Stimulated activated CD8-positive, alpha-beta memory T cell treated with anti-CD3 and anti-CD28 coated beads, Interleukin-4, amount 100 ng/mL, for 4 hours (primary cell): ENCODE measurements around the gene LY86.

Experiments
- DNase-seq, 2 donors: peaks; one replicate each; pipeline ENCODE4 v3.0.0-alpha.2; 2020; ENCODE audit warnings: low read depth in 2 of 2, low spot score in 1 of 2

Gene LY86

GRCh38 chr6:6681075-6681849, 92.7 kb downstream of the LY86 start:
- no peak for DNase-seq

- no peak for DNase-seq
Measured at GRCh38 chr6:6682225-6682624, 93.7 kb downstream of the LY86 start.

DNA sequence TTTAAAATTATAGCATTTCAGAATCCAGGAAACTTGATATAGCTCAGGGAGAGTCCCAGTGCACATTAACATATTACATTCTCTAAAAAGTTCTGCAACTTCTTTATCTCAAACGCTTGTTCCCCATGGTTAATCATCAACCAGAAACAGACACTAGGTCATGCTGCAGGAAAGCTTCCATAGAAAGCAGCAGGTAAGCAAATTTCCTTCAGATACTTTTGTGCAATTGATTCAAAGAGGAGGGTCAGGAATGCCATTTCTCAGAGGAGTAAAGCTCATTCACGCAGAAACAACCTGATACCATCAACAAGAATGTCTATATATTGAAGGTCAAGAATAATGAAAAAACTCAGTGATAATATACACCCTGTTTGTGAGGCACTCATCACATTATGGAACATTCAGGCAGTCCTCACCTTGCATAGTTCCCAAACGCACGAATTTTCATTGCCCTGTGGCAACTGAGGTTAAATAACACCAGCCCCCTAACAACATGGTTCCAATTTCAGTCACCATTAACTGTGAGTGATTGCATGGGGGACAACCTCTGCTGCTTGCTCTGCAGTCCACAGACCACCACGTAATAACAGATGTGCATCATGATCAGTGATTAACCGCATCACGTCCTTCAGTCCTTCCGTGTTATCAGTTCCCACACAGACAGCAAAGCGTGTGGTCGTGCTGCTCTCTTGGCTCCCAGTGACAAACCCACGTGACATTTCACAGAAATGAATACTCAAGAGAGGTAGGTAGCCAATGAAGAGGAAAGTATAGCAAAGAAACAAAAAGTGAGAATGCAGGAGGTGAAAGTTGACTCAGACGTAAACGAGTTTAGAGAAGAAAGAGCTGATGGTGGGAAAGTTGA, 95.7 kb downstream of the LY86 start:
- DNase-seq = no peak

GRCh38 chr6:6685249-6686040, 96.9 kb downstream of the LY86 start:
- no peak for DNase-seq

GRCh38 chr6:6686176-6686575, 97.7 kb downstream of the LY86 start:
- no peak for DNase-seq

DNA sequence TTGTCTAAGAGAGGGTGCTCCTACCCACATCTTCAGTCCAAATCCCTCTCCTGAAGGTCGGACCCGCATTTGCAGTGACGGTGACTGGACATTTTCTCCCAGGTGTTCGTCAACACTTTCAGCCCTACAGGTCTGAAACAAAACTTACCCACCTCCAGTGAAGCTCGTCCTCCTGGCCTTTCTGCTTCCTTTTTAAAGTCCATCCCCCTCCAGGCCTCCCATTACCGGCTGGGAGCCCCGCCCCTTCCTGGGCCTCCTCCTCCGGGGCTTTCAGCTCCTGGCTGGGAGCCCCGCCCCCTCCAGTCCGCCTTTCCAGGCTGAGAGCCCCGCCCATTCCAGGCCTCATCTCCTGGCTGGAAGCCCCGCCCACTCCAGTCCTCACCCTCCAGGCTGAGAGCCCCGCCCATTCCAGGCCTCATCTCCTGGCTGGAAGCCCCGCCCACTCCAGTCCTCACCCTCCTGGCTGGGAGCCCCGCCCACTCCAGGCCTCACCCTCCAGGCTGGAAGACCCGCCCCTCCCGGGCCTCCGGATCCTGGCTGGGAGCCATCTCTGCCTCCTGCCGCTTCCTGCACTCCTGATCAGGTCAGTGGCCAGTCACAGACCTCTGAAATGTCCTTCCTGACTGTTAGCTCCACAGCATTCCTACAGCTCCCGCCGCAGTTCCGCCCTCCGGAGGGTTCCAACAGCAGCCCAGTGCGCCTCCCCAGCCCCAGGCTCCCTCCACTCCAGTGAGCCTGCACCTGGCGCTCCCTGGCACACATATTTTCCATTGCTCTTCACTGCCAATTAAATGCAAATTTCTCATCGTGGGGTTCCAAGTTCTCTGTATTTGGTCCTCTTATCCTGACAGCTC, 98.5 kb downstream of the LY86 start:
- no peak for DNase-seq

DNA sequence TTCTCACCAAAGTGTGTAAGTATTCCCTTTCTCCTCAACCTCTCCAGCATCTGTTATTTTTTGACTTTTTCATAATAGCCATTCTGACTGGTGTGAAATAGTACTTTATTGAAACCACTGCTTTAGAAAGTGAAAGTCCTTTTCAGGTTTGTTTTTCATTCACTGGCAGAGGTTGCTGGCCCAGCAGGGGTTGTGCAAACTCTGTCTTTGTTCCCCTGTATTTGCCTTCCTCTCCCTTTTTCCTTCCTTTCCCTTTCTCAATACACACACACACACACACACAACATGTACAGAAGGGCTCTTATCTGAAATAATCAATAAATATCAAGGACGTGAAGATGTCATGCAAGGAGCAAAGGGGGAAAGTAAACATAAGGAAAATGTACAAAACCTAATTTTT, 99.8 kb downstream of the LY86 start:
- DNase-seq = no peak

GRCh38 chr6:6688951-6689350, 100.4 kb downstream of the LY86 start:
- no peak for DNase-seq

GRCh38 chr6:6689400-6690143, 101.1 kb downstream of the LY86 start:
- no peak for DNase-seq

GRCh38 chr6:6690144-6690483, 101.6 kb downstream of the LY86 start:
- DNase-seq = no peak

DNA sequence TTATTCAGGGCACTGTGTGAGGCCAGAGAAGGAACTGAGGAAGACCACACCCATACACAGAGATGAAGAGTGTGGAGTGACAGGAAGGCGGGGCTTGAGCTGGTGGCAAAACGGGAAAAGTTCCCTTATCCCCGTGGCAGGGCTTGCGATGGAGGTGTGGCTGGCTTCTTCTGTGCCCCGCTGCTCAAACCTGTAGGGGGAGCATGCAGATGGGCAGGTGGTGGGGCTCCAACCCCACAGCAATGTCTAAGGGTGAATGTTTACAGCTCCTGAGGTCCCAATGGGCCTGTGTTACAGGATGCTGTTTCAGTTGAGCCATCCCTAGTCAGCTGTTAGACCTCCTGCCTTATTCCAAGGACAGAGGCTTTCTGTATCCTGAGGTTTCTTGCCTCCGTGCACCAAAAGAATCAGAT, 105.9 kb downstream of the LY86 start:
- DNase-seq = no peak

DNA sequence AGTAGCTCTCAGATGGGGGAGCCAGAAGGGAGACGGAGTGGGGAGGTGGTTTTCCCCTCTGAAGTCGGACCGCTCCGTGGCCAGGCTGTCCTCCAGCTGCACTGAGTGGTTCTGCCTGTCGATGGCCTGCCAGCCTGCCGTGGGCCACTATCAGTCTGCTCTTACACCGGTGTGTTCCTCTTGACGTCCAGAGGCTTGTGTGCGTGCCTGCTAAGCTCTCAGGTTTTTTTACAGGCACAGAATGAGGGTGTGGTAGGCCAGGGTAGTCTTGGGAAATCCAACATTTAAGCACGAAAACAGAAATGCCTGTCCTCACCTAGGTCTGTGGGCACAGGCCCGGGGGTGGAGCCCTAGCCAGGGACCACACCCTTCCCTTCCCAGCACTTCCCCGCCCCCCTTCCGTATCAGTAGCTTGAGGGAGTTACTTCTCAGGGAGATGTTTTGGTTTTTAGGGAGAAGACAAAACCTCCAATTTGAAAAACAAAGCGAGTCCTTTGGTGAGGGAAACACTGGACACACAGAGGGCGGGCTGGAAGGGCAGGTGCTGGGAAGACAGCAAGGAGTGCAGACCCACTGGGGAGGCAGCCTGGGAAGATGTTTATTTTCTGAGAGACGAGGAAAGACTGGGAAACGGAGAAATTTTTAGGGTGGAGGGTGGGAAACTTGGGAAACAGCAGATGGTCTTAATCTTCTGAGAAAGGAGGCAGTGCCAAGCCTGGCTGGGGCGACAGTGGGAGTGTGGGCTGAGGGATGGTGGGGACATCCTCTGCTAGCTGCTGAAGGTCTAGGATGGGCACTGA, 106.5 kb downstream of the LY86 start:
- DNase-seq = no peak

GRCh38 chr6:6695625-6696276, 107.2 kb downstream of the LY86 start:
- DNase-seq = no peak

GRCh38 chr6:6696867-6697531, 108.5 kb downstream of the LY86 start:
- DNase-seq = no peak

DNA sequence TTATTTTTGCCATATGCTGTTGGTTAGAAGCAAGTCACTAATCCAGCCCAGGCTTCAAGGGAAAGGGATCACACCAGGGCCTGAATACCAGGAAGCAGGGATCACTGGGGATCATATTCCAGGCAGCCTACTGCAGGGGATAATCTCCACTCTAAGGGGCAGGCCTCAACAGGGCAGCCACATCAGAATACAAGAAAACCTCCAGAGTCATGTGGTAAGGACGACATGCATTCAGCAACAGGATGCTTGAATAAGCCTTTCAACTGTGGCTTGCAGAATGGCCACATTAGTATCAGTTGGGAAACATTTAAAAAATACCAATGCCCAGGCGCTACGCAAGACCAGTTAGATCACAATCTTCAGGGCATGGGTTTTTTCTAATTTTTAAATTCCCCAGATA, 109.1 kb downstream of the LY86 start:
- DNase-seq = no peak

DNA sequence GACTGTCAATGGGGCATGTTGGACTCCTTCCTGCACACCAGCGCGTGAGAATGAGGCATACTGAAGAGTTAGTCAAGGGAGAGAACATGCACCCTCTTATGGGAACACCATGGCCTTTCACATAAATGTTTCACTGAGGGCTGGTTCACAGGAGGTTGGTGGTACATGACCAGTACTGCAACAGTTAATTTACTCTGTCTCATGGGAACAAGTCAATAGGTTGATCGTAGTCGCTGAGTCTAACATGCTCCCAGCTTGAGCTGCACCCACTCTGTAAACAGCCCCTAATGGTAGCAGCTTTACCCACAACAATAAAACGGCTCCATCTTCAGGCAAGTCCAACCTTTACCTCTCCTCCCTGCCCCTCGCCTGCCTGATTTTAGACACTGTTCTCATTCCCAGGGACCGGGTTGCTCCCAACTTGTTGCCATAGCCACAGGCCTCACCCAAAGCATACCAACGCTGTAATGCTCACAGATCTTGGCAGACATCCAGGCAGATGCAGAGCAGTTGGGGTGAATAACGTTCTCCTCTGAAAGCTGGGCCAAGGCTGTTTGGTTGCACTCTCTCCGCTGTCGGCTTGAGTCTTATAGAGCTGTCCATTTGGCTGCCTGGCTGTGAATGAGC, 111.3 kb downstream of the LY86 start:
- DNase-seq = no peak

GRCh38 chr6:6700407-6701270, 112.1 kb downstream of the LY86 start:
- DNase-seq = no peak
